C1 segment of cervical spinal cord (tissue), 14 donors: ENCODE data around the gene GABBR1.

Source experiments
- DNase-seq, 14 donors: peaks; one replicate each; lab custom pipeline; 2025; lab: John Stamatoyannopoulos, UW

The GABBR1 gene

GRCh38 chr6:29528300-29528931 lies 104.6 kb downstream of the GABBR1 start:
- DNase-seq, result no peak

- DNase-seq, result no peak
Measured at GRCh38 chr6:29527564-29527963, 105.4 kb downstream of the GABBR1 start.

GRCh38 chr6:29527126-29527525 lies 105.9 kb downstream of the GABBR1 start:
- DNase-seq, result no peak

- no peak for DNase-seq
Measured at GRCh38 chr6:29525311-29525639, 107.7 kb downstream of the GABBR1 start.

GRCh38 chr6:29524444-29525310 lies 108.3 kb downstream of the GABBR1 start:
- no peak for DNase-seq

- no peak for DNase-seq
Measured at GRCh38 chr6:29524044-29524443, 108.9 kb downstream of the GABBR1 start.

- DNase-seq, result no peak
Measured at GRCh38 chr6:29522227-29522626, 110.8 kb downstream of the GABBR1 start.

- no peak for DNase-seq
Measured at GRCh38 chr6:29521006-29521680, 111.8 kb downstream of the GABBR1 start.

GRCh38 chr6:29520232-29520631 lies 112.8 kb downstream of the GABBR1 start:
- no peak for DNase-seq

GRCh38 chr6:29519291-29520010 lies 113.5 kb downstream of the GABBR1 start:
- no peak for DNase-seq

GRCh38 chr6:29517728-29518440 lies 115.1 kb downstream of the GABBR1 start:
- no peak for DNase-seq

GRCh38 chr6:29517245-29517644 lies 115.7 kb downstream of the GABBR1 start:
- DNase-seq, result no peak

- no peak for DNase-seq
Measured at GRCh38 chr6:29516108-29516507, 116.9 kb downstream of the GABBR1 start.

GRCh38 chr6:29510746-29511300 lies 122.2 kb downstream of the GABBR1 start:
- no peak for DNase-seq

- no peak for DNase-seq
Measured at GRCh38 chr6:29510202-29510601, 122.8 kb downstream of the GABBR1 start.
